OCI-LY1 (cell line): Measurements from ENCODE around the gene HDAC10.
A peak's percentile ranks its signal among the peaks of the same experiment; 100 is the strongest.

ENCODE experiments used
- EZH2 ChIP-seq: fragments of 200-600 bp; sonication (generic), shearing (Covaris generic); IDR thresholded peaks from 2 replicates; pipeline ENCODE4 v1.8.0; 2017; ENCODE audit warnings: borderline replicate concordance, mixed run types, mild to moderate bottlenecking, antibody characterized with exemption, low read length, moderate library complexity, mixed read lengths
- TF ChIP-seq, protein P1 (sequence below): fragments of 200-600 bp; sonication (generic), shearing (Covaris generic); IDR thresholded peaks from 2 replicates; pipeline ENCODE4 v1.5.1; 2017; ENCODE audit warnings: mild to moderate bottlenecking, antibody characterized with exemption, low read length, moderate library complexity, mixed read lengths

DNA sequence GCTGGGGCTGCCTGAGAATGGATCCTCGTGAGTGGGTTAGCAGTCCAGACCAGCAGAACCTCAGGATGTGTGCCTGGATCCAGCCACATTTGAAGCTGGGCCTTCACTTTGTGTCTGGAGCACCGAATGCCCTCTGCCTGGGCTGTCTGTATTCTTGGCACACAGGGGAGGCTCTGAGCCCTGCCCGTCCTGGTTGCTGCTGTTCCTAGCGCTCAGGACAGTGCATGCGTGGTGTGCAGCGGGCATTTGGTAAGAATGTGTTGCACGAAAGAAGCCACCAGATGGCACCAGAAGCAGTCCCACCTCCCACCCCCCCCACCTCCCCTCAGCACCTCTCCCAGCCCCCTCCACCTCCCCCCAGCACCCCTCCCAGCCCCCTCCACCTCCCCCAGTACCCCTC lies 23.2 kb upstream of the HDAC10 start:
- TF ChIP-seq, protein P1, sequence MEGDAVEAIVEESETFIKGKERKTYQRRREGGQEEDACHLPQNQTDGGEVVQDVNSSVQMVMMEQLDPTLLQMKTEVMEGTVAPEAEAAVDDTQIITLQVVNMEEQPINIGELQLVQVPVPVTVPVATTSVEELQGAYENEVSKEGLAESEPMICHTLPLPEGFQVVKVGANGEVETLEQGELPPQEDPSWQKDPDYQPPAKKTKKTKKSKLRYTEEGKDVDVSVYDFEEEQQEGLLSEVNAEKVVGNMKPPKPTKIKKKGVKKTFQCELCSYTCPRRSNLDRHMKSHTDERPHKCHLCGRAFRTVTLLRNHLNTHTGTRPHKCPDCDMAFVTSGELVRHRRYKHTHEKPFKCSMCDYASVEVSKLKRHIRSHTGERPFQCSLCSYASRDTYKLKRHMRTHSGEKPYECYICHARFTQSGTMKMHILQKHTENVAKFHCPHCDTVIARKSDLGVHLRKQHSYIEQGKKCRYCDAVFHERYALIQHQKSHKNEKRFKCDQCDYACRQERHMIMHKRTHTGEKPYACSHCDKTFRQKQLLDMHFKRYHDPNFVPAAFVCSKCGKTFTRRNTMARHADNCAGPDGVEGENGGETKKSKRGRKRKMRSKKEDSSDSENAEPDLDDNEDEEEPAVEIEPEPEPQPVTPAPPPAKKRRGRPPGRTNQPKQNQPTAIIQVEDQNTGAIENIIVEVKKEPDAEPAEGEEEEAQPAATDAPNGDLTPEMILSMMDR = peak; percentile 19; the same call in 1 of the 2 replicates
- no peak for TF ChIP-seq EZH2
